Subcutaneous adipose tissue (tissue), 4 donors: Measurements from ENCODE around the gene DOCK7. TPM values are rescaled to one million over a fixed set of nuclear protein-coding genes. Genes with fewer than 3 reads are reported as not detected.

ENCODE experiments used
- CTCF ChIP-seq: fragments of 450-650 bp; IDR thresholded peaks from one replicate; pipeline ENCODE4 v1.5.1; 2016; ENCODE audit warnings: low read depth, mild to moderate bottlenecking, control low read depth, antibody characterized with exemption, moderate library complexity
- total RNA-seq, 4 donors: library from RNA; depleted of rRNA; stranded (reverse); fragments of >200 nt; gene quantifications; one replicate each; pipeline ENCODE4 v1.1.0, GENCODE V29; 2016

Gene DOCK7
- total RNA-seq, 4 donors from 2014 or later, result 36.7 to 65.4 (median 59.7) TPM

GRCh38 chr1:62513013-62513412 is 175.2 kb downstream of the DOCK7 start:
- no peak for TF ChIP-seq CTCF

GRCh38 chr1:62509028-62509427 is 179.2 kb downstream of the DOCK7 start:
- TF ChIP-seq CTCF, result no peak

GRCh38 chr1:62508187-62508758 is 179.9 kb downstream of the DOCK7 start:
- TF ChIP-seq CTCF, result no peak

- no peak for TF ChIP-seq CTCF
Observed at GRCh38 chr1:62500210-62500609, 188.0 kb downstream of the DOCK7 start.

- TF ChIP-seq CTCF, result no peak
Observed at GRCh38 chr1:62494137-62494536, 194.0 kb downstream of the DOCK7 start.

GRCh38 chr1:62493656-62494055 is 194.5 kb downstream of the DOCK7 start:
- no peak for TF ChIP-seq CTCF

- TF ChIP-seq CTCF, result no peak
Observed at GRCh38 chr1:62492521-62492920, 195.7 kb downstream of the DOCK7 start.
